Sigmoid colon (tissue), 3 donors: ENCODE measurements around the gene RPL36A.

Experiments
- CTCF ChIP-seq, 4 experiments: fragments of 450-650 bp in 3 of 4; fragments of 200-600 bp in 1 of 4; IDR thresholded peaks; one replicate each; pipeline ENCODE4 v1.5.1; 2016 to 2019; ENCODE audit warnings: antibody characterized with exemption in 4 of 4, mild to moderate bottlenecking in 3 of 4, moderate library complexity in 2 of 4
- POLR2A ChIP-seq, 2 donors: fragments of 450-650 bp; IDR thresholded peaks; one replicate each; pipeline ENCODE4 v1.6.1; 2016; ENCODE audit warnings: antibody characterized with exemption in 2 of 2, mild to moderate bottlenecking in 2 of 2, moderate library complexity in 2 of 2

- TF ChIP-seq CTCF (IDR thresholded peaks at IDR 0.05) (no peak), POLR2A (IDR thresholded peaks at IDR 0.05) (no peak)
These were observed 16.4 kb downstream of the RPL36A start for GRCh38 chrX:101407167-101407747.
